OCI-LY3 (cell line): ENCODE measurements around the gene PARD3B.

Source experiments
- H2AFZ ChIP-seq: fragments of 200-600, 300-600 bp; shearing (Covaris generic); 2 replicates; pipeline ENCODE4 v1.6.0; 2014; ENCODE audit warnings: antibody characterized with exemption, low read depth, low read length
- H3K27ac ChIP-seq: fragments of 200-600, 300-600 bp; sonication (generic); 2 replicates; pipeline ENCODE4 v1.5.1; 2014; ENCODE audit warnings: mild to moderate bottlenecking, low read length, moderate library complexity, mixed read lengths
- H3K27me3 ChIP-seq: fragments of 200-600, 300-600 bp; sonication (generic); 2 replicates; pipeline ENCODE4 v1.6.1; 2014; ENCODE audit warnings: low read depth, low read length, mixed read lengths
- H3K36me3 ChIP-seq: fragments of 200-600, 300-600 bp; sonication (generic); replicated peaks from 2 replicates; pipeline ENCODE3; 2014; ENCODE audit warnings: low read depth, low read length, mixed read lengths
- H3K4me1 ChIP-seq: fragments of 300-600, 200-600 bp; sonication (generic); 2 replicates; pipeline ENCODE4 v1.6.1; 2014; ENCODE audit warnings: low read length, mixed read lengths
- H3K4me2 ChIP-seq: fragments of 200-600, 300-600 bp; sonication (generic); 2 replicates; pipeline ENCODE4 v1.6.1; 2014; ENCODE audit warnings: low read length, mixed read lengths
- H3K4me3 ChIP-seq: fragments of 300-600, 200-600 bp; sonication (generic); 2 replicates; pipeline ENCODE4 v1.5.1; 2014; ENCODE audit warnings: antibody characterized with exemption, mild to moderate bottlenecking, low read length, moderate library complexity
- H3K79me2 ChIP-seq: fragments of 300-600, 200-600 bp; shearing (Covaris generic); 2 replicates; pipeline ENCODE4 v1.6.1; 2014; ENCODE audit warnings: mild to moderate bottlenecking, low read length, mixed read lengths
- H3K9ac ChIP-seq: fragments of 300-600, 200-600 bp; shearing (Covaris generic); 2 replicates; pipeline ENCODE4 v1.6.0; 2014; ENCODE audit warnings: mild to moderate bottlenecking, low read length, moderate library complexity
- H3K9me3 ChIP-seq: fragments of 200-600, 300-600 bp; shearing (Covaris generic); 2 replicates; pipeline ENCODE4 v1.6.1; 2014; ENCODE audit warnings: low read length, mixed read lengths; ENCODE audit not compliant: insufficient read depth
- H4K20me1 ChIP-seq: fragments of 200-600, 300-600 bp; sonication (generic); 2 replicates; pipeline ENCODE4 v1.6.1; 2016; ENCODE audit warnings: low read length, mixed read lengths; ENCODE audit not compliant: insufficient read depth
- CTCF ChIP-seq: fragments of 200-600, 300-600 bp; sonication (generic); IDR thresholded peaks from 2 replicates; pipeline ENCODE4 v1.5.1; 2014; ENCODE audit warnings: antibody characterized with exemption, low read length, low read depth
- EZH2phosphoT487 ChIP-seq: fragments of 200-600 bp; shearing (Covaris generic); IDR thresholded peaks from 2 replicates; pipeline ENCODE4 v1.6.1; 2018; ENCODE audit warnings: antibody characterized with exemption, mixed run types, low read depth

Gene PARD3B

GRCh38 chr2:204667990-204668389 is 122.7 kb downstream of the PARD3B start:
- no peak overlapping the region for H3K9ac ChIP-seq
- H2AFZ ChIP-seq: no peak overlapping the region
- no peaks in the 10 kb centered on the region for H4K20me1 ChIP-seq
- H3K4me1 ChIP-seq: no peaks in the 10 kb centered on the region
- no peak overlapping the region for H3K4me2 ChIP-seq
- H3K9me3 ChIP-seq: no peaks in the 10 kb centered on the region
- H3K36me3 ChIP-seq: no peaks in the 10 kb centered on the region
- no peaks in the 10 kb centered on the region for H3K79me2 ChIP-seq
- TF ChIP-seq EZH2phosphoT487: no peak
- TF ChIP-seq CTCF: no peak
- no peaks in the 10 kb centered on the region for H3K27me3 ChIP-seq
- no peak overlapping the region for H3K27ac ChIP-seq
- H3K4me3 ChIP-seq: no peak overlapping the region

- H3K4me2 ChIP-seq: no peak overlapping the region
- no peaks in the 10 kb centered on the region for H3K36me3 ChIP-seq
- H3K9me3 ChIP-seq: no peaks in the 10 kb centered on the region
- no peaks in the 10 kb centered on the region for H3K27me3 ChIP-seq
- TF ChIP-seq EZH2phosphoT487 (no peak), CTCF (no peak)
- H3K4me1 ChIP-seq: no peaks in the 10 kb centered on the region
- H3K27ac ChIP-seq: no peak overlapping the region
- no peaks in the 10 kb centered on the region for H4K20me1 ChIP-seq
- H3K4me3 ChIP-seq: no peak overlapping the region
- H3K79me2 ChIP-seq: no peaks in the 10 kb centered on the region
- no peak overlapping the region for H3K9ac ChIP-seq
- no peak overlapping the region for H2AFZ ChIP-seq
These were observed 124.1 kb downstream of the PARD3B start for GRCh38 chr2:204669382-204669781.

- Histone ChIP-seq H3K4me3 (no peak overlapping the region), H3K36me3 (no peaks in the 10 kb centered on the region), H3K9me3 (no peaks in the 10 kb centered on the region), H3K27me3 (no peaks in the 10 kb centered on the region), H3K9ac (no peak overlapping the region), H3K27ac (no peak overlapping the region), H3K4me1 (no peaks in the 10 kb centered on the region), H3K4me2 (no peak overlapping the region), H3K79me2 (no peaks in the 10 kb centered on the region), H4K20me1 (no peaks in the 10 kb centered on the region), H2AFZ (no peak overlapping the region)
- no peak for TF ChIP-seq CTCF
- no peak for TF ChIP-seq EZH2phosphoT487
These were observed 124.8 kb downstream of the PARD3B start for GRCh38 chr2:204670124-204670523.

GRCh38 chr2:204670756-204671155 is 125.5 kb downstream of the PARD3B start:
- no peak overlapping the region for H3K4me2 ChIP-seq
- no peaks in the 10 kb centered on the region for H3K4me1 ChIP-seq
- no peaks in the 10 kb centered on the region for H4K20me1 ChIP-seq
- H3K36me3 ChIP-seq: no peaks in the 10 kb centered on the region
- H3K9me3 ChIP-seq: no peaks in the 10 kb centered on the region
- H3K79me2 ChIP-seq: no peaks in the 10 kb centered on the region
- TF ChIP-seq CTCF (no peak), EZH2phosphoT487 (no peak)
- H3K27ac ChIP-seq: no peak overlapping the region
- H3K4me3 ChIP-seq: no peak overlapping the region
- H2AFZ ChIP-seq: no peak overlapping the region
- no peak overlapping the region for H3K9ac ChIP-seq
- H3K27me3 ChIP-seq: no peaks in the 10 kb centered on the region
